GM19372 (cell line): ENCODE measurements around the gene TP53I11.

Experiments
- ATAC-seq: cut with Tn5 transposase; IDR thresholded peaks from one replicate; pipeline ENCODE4 v1.9.1; 2021; ENCODE audit warnings: mild to moderate bottlenecking, low read depth, moderate library complexity; ENCODE audit not compliant: unreplicated experiment

Gene TP53I11

DNA sequence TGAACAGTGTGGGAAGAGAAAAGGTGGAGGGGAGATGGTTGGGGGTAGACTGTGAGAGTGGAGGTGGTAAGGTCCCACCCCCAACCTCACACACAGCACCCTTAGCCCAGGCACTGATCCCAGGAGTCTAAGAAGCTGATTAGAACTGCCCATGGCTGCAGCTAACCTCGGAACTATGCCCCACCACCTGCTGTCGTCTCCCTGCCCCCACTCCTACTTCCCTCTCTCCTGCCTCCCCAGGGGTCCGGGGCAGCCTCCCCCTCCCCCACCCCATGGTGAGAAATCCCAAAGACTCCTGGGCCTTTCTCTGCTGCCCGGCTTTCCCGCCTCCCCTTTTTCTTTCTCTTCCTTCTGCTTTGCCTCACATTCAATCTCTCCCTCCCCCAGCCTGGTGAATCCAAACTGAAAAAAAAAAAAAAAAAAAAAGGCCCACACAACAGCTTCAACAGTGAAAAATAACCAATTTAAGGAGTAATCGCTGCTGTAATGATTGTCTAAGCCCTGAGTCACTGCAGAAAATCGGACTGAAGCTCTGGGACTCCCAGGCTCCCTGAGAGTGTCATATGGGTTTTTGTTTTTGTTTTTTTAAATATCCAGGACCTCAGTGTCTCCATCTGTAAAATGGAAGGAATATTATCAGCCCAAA is 9.6 kb upstream of the TP53I11 start:
- no peak for ATAC-seq

DNA sequence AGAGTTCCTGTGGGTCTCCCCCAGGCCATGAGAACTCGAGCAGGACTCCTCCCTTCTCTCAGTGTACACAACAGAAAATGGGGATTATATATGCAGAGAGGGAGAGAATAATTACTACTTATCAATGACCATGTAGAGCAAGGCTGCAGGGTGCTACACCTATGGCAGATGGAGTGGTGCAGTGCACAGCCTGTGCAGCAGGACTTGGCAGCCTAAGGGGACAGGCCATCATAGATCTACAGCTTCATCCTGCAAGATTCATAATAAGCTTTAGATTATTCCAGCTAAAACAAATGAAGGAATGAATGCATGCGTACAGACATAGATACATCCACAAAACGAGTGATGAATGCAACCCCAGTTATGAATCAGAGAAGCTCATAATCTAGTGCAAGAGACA is 8.4 kb upstream of the TP53I11 start:
- no peak for ATAC-seq

DNA sequence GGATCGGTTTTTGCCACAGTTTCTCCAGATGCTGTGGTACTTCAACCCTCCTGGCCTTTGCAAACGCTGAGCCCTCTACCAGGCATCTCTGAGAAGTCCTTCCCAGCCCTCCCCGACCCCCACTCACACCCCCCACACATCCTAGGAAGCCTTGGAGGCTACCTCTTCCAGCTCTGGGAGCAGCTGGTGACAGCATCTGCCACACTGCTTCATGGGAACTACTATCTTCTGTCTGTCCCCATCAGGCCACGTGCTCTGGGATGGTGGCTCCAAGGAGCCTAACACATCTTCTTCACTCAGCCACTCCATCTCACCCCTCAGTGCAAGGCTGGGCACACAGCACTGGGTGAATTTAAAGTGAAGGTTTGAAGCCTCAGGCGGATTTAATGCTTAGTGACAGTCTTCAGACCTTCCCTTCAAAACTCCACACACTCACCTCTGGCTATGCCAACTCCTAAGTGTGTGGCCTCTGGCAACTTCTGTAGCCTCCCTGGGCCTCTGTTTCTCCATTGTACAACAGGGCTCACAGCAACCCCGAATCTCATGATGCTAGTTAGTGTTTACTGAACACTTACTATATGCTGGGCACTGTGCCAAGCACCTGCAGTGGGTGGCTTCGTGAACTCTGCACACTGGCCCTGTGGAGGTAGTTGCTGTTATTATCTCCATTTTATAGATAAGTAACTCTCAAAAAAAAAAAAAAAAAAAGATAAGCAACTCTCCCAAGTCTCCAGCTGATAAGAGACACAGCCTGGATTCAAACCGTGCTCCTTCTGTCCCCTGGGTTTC is 7.3 kb upstream of the TP53I11 start:
- ATAC-seq: no peak

DNA sequence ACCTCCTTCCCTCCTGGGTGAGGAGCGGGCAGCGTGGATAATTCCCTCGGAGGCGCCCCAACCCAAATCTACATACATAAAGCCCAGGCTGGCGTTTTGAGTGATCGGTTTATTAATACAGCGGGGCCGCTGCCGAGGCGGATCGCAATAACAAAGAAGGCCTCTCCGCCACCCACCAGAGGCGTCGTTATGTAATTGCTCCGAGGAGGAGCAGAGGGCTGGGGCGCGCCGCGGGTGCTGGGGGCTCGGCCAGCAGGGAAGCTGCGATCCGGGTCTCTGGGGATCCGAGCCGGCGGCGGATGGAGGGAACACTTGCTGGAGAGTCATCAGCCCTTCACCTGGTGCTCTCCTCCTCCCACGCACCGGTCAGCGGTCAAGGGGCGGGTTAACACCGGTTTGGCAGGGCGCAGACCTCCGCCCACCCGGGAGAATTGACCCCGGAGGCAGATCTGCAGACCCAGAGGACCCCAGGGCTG is 6.4 kb upstream of the TP53I11 start:
- ATAC-seq: no peak

DNA sequence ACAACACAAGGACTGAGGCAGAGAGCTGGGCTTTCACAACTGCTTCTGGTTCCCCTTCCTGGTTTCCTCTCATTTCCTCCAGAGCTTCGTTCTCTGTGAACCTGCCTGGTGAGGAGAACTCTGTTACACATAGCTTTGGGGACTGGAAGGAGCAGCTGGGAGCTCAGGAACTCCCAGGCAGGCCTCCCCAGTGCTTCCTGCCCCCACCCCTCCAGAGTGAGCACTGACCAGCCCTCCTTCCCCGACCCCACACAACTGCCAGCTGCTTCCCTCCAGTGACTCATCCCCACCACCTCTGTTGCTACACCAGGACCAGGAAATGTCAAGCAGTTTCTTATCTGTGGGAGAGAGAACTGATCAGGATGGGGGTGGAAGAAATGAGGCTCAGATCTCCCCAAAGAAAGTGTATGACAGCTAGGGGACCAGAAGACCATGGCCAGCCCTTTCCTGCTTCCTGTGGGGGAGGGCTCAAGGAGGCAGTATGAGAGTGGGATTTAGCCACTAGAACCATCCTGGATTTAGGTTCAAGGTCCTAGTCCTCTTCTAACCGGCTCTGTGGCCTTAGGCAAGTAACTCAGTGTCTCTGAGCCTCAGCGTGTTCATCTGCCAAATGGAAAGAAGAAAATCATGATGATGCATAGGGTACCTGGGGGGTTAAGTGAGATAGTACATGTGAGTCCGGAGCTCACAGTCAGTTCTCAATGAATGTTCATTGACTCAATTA is 4.5 kb upstream of the TP53I11 start:
- no peak for ATAC-seq

DNA sequence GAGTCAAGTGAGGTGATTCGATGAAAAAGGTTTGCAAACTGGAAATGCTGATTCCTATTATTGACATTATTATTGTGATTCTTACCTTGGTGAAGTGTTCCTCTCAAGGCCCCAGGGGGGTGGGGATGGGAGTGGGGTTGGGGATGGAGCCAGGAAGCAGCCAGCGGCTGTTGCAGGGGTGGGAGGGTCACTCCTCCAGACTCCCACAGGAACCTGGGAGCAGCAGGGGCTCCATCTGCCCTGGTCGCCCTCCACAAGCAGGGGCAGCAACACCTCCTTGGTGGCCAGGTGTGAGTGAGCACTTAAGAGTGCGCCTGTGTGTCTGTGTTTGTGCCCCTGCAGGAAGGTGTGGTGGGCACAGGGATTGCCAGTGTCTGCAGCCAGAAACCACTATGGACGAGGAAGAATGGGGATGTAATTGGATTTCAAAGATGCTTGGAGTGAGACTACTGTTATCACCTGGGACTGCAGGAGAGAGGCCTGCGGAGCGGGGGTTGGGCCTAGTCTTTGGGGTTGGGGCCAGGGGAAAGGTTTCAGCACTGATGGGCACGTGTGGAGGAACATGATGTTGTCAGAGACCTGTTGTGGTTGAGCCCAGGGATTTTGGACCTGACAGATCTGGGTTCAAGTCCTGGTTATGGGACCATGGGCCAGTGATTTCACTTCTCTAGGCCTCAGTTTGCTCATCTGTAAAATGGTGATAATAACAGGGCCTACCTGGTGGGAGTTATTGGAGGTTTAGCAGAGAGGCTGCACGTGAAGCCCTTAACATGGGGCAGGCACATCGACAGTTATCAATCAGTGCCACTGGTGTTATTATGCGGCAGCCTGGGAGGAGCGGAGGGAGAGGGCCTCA is 3.6 kb upstream of the TP53I11 start:
- no peak for ATAC-seq

DNA sequence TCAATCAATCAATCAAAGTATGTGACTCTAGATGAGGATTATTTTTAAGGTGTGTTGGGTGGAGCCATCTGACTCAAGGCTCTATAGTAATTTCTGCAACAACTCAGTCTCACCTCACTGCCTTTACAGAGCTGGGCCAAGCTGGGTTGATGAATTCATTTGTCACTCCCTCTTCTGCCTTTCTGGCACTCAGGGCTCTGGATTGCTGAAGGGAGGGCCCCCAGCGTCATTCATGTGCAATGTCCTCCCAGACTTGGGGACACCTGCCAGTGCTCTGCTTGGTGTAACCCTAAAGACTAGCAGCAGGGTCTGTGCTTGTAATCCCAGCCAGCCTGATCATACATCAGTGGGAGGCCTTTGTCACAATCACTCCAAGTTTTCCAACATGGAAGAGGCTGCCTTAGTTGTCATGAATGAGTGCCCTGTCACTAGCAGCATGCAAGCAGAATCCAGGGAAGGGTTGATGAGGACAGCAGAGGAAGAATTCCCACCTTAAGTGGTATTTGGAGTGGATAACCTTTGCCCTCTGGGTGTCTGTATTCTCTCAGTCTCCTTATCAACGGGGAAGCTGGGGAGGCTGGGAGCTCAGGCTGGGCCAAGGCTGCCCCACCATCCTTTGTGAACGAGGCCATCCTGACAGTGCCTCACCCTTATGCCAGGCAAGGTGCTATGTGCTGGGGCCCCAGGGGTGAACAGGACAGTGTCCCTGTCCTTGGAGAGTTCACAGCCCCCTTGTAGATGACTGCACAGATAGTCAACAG is 2.0 kb upstream of the TP53I11 start:
- ATAC-seq: no peak

DNA sequence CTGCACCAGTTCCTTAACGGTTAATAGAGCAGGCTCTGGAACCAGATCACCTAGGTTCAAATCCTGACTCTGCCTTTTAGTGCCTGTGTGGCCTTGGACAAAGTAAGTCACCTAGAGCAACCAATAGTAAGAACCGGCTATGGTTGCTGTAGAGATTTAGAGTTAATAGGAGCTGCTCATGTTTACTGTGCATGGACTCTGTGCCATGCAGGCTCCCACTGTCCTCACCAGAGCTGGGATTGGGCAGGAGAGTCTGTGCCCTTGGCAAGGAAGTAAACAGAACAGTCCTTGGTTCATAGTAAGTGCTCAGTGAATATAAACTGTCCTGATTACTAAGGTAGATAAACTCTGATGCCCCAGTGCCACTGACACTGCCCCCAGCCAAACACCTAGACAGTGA is 1.4 kb upstream of the TP53I11 start:
- no peak for ATAC-seq

DNA sequence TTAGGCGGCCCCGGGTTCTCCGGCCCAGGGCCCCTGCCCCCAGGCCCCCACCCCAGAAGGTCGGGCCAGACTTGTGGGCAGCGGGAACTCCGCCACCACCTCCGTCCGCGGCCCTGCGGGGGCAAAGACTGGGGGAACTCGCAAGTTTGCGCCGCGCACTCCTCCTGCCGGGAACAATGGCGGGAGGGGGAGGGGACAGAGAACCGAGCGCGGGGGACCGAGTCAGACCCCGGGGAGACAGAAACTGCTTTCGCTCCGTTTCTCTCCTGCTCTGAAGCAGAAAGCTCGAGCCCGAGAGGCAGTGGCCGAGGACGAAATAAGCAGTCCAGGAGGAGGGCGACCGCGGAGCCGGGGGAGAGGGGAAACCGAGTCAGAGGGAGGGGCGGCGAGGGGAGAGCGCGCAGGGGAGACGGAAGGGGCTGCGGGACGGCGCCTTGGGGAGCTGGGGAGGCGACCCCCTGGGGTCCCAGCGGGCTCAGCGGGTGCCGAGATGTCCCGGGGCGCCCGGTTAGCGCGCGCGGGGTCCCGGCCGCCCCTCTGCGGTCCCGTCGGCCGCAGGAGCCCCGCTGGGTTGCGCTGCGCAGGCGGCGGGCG is 555 bp downstream of the TP53I11 start:
- ATAC-seq: no peak

DNA sequence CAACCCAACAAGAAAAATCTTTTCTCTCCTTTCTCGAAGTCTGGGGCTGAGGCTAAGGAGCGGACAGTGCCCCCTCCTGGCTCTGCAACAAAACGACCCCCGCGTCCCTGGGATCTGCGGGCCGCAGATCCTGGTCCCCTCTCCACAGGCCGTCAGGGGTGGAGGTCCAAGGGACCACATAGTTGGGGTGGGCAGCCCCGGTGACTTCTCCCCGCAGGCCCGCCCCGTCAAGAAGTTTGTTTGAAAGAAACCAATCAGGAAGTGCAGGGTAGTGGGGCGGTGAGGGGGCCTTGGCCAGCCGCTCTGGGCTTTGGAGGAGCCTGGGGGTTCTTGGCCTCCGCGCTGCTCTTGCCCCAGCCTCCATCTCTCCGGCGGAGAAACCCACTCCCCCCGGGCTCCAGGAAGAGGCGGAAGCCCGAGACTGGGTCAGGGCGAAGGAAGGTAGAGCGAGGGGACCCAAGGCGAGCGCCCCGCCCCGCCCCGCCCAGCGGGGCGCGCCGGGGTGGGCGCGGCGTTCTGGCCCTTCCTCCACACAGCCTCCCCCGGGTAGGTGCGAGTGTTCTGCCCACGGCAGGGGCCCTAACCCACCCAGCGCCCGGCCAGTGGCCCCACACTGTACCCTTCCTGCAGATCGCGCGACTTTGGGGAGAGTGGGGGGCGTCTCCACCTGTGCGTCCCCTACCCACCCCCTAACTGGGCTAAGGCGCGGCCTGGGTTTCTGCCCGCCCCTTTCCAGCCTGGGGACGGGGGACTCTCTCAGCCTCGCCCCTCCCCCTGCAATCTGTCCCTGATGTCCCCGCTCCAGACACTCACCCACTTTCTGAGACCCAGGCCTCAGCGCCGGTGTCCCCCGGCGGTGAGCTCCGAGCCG is 1.3 kb downstream of the TP53I11 start:
- no peak for ATAC-seq

DNA sequence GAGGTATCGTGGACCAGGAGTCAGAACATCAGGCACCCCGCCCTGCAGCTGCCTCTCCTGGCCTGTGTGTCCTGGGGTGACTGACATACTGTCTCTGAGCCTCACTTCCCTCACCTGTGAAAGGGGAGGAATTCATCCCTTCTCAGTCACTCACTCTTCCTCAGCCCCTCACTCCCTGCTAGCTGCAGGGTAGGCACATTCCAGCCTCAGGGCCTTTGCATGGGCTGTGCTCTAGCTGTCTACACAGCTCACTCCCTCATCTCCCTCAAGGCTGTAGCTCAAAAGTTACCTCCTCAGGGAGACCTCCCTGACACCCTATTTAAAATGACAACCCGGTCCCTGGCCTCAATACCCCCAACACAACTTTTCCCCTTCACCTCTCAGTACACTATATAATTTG is 2.5 kb downstream of the TP53I11 start:
- ATAC-seq: no peak

DNA sequence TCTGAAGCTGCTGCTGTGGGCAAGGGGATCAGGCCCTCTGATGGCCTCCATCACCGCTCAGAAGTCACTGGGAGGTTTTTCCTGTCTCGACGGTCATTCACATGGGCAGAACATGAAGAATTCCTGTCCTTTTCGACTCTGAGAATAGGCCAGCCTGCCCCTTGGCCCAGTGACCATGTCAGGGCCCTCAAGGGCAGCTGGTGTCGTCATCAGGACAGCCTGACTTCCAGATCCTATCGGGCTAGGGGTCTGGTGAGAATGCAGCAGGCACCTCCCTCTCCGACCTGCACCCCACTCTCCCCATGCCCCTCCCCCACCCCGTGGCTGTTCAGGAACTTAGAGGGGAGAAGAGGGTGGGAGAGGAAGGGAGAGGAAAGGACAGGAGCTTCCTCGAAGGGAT is 3.6 kb downstream of the TP53I11 start:
- no peak for ATAC-seq

DNA sequence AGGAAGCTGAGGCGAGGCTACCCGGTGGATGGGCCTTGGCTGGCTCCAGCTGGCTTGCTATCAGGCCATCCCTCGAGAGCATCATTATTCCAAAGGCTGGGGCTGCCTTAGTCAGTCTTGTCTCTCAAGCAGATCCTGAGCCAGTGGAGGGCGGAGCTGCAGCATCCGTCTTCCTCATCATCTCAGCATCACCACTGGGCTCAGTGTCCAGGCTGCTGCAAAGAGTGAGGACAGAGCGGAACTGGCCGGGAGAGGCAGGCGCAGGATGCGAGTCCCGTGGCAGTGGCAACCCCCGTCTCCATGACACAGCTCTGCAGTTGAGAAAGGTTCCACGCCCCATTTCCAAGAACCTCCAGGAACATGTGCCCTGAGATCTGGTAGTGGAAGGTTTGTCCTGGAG is 4.4 kb downstream of the TP53I11 start:
- ATAC-seq: no peak

DNA sequence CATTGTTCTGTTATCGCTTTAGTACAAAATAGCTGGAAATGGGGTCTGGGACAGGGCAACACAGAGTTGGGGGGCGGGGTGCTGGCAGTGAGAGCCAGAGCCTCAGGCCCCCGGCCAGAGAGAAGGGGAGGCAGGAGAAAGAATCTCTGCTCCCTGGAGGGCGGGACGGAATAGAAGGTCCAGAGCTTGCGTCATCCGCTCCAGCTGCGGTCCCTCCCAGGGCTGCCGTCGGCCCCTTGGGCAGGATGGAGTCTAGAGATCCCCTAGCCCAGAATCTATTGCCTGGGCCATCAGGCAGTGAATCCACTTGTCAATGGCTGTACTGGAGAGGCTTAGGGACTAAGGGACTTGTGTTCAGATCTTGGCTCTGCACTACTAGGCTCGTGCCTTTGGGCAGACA is 5.0 kb downstream of the TP53I11 start:
- ATAC-seq: no peak

DNA sequence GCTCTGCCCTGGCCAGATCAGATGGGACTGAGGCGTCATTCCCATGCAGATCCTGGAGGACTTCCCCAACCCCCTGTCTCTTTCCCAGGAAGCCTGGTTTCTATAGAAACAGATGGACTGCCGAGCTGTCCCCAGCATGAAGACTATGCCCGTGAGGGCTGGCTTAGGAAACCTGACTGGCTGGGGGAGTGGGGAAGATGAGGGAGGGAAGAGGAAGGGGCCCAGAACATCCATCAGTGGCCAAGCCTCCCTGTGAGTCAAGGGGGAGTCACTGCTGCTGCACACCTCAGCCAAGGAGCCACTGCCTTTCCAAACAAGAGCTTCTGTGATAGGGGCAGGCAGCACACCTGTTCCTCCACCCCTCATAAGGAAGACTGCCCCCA is 5.8 kb downstream of the TP53I11 start:
- ATAC-seq: no peak

DNA sequence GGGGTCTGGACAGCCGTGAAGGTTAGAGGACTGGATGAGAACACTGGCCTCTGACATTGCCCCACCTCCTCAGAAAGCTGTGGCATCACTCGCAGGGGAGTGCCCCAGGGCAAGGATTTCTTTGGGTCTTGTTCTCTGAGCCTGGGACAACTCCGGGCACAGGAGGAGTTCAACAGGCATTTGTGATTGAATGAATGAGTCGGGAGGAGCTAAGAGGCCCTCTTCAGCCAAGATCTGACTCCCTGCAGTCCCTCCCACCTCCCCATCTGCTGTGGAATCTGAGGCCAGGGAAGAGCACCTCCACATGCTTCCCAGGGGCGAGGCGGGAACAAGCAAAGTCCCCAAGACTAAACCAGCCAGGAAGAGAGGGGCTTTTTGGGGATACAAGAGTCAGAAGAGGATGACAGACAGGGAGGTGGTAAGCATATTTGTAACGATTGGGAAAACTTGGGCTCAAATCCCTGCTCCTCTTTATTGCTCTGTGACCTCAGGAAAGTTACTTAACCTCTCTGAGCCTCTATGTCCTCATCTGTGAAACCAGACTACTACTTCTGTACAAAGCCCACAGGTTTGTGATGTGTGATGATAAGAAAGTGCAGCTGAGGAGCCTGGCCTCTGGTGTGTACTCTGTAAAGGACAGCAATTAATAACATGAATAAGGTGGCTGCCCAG is 6.4 kb downstream of the TP53I11 start:
- ATAC-seq: no peak

DNA sequence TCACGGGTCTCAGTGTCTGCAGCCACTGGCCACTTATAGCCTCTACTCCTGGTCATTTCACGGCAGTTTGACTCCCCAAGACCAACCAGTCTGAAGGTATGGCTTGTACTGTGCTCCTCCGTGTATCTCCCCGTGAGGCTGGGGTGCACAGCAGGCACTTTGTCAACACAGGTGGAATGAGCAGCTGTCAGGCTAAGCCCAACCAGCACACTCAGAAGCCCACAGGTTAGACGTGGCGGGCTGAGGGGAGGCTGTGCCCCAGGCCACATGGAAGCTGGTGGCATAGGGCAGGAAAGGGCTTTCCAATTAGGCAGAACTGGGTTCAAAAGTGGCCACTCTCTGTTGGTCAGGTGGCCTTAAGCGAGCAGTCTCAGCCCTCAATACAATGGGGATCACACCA is 7.0 kb downstream of the TP53I11 start:
- ATAC-seq: no peak

DNA sequence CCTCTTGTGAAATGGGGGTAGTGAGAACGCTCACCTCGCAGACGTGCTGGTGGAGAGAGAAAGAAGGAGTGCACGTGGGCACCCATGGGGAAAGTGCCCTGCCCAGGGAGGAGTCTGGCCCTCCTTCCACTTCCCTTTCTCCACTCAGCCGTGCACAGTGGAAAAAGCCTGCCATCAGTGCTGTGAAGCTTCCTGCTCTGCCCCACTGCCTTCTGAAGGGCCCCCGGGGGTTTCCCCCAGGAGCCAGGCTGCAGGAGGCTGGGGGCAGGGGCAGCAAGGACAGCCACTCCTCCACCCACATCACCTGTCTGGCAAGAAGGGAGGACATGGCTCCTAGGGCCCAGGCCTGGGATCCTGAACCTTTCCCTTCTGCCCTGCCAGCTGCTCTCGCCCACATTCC is 7.6 kb downstream of the TP53I11 start:
- ATAC-seq: no peak
